Neural progenitor cell (in vitro differentiated cells): Measurements from ENCODE around the gene SLC5A11. TPM values are rescaled to one million over a fixed set of nuclear protein-coding genes. Genes with fewer than 3 reads are reported as not detected.

Experiments
- DNase-seq: peaks from one replicate; pipeline ENCODE4 v3.0.0-alpha.2; 2016; ENCODE audit warnings: low spot score
- H2AFZ ChIP-seq: fragments of 200-600 bp; sonication (generic); replicated peaks from 2 replicates; pipeline ENCODE4 v1.6.1; 2016; ENCODE audit warnings: antibody characterized with exemption
- H3F3A ChIP-seq: fragments of 200-600 bp; sonication (generic); 2 replicates; pipeline ENCODE4 v1.6.1; 2016; ENCODE audit warnings: antibody characterized with exemption, low read depth
- H3K27ac ChIP-seq: fragments of 200-600 bp; sonication (generic); 2 replicates; pipeline ENCODE4 v1.5.1; 2016; ENCODE audit warnings: mild to moderate bottlenecking
- H3K27me3 ChIP-seq: fragments of 200-600 bp; sonication (generic); 2 replicates; pipeline ENCODE4 v1.6.1; 2016; ENCODE audit warnings: mild to moderate bottlenecking, moderate library complexity
- H3K36me3 ChIP-seq: fragments of 200-600 bp; sonication (generic); 2 replicates; pipeline ENCODE4 v1.5.1; 2016
- H3K4me1 ChIP-seq: fragments of 200-600 bp; sonication (generic); 2 replicates; pipeline ENCODE4 v1.6.1; 2016; ENCODE audit warnings: mixed run types
- H3K4me2 ChIP-seq: fragments of 200-600 bp; sonication (generic); 2 replicates; pipeline ENCODE4 v1.6.1; 2016
- H3K4me3 ChIP-seq: fragments of 200-600 bp; sonication (generic); 2 replicates; pipeline ENCODE4 v1.5.1; 2016
- H3K79me2 ChIP-seq: fragments of 200-600 bp; sonication (generic); 2 replicates; pipeline ENCODE4 v1.6.1; 2016; ENCODE audit warnings: low read depth
- H3K9ac ChIP-seq: fragments of 200-600 bp; sonication (generic); 2 replicates; pipeline ENCODE4 v1.6.1; 2016
- H3K9me3 ChIP-seq: fragments of 200-600 bp; sonication (generic); 2 replicates; pipeline ENCODE4 v1.5.1; 2016; ENCODE audit warnings: low read depth
- H4K20me1 ChIP-seq: fragments of 200-600 bp; sonication (generic); 2 replicates; pipeline ENCODE4 v1.6.1; 2016; ENCODE audit warnings: low read depth
- H3K27ac Mint-ChIP-seq: 3 replicates; pipeline ENCODE4 v1.8.0; 2021; ENCODE audit warnings: mixed read lengths
- H3K27me3 Mint-ChIP-seq: 2 replicates; pipeline ENCODE4 v1.8.0; 2022; ENCODE audit warnings: low read depth, mild to moderate bottlenecking, inconsistent platforms, moderate library complexity, mixed read lengths; ENCODE audit not compliant: insufficient read depth
- H3K36me3 Mint-ChIP-seq: 3 replicates; pipeline ENCODE4 v1.8.0; 2021; ENCODE audit warnings: mixed read lengths
- H3K4me1 Mint-ChIP-seq: 3 replicates; pipeline ENCODE4 v1.8.0; 2021; ENCODE audit warnings: mixed read lengths
- H3K4me3 Mint-ChIP-seq: 3 replicates; pipeline ENCODE4 v1.8.0; 2021; ENCODE audit warnings: mild to moderate bottlenecking, moderate library complexity, mixed read lengths
- H3K9me3 Mint-ChIP-seq: 3 replicates; pipeline ENCODE4 v1.8.0; 2020; ENCODE audit warnings: mixed read lengths
- CTCF ChIP-seq: fragments of 200-600 bp; sonication (generic); IDR thresholded peaks from 2 replicates; pipeline ENCODE4 v1.5.1; 2017; ENCODE audit warnings: antibody characterized with exemption, mild to moderate bottlenecking
- EZH2 ChIP-seq: fragments of 200-600 bp; sonication (generic); IDR thresholded peaks from 2 replicates; pipeline ENCODE4 v1.6.1; 2017; ENCODE audit warnings: antibody characterized with exemption, mild to moderate bottlenecking, moderate library complexity
- EZH2phosphoT487 ChIP-seq: fragments of 200-600 bp; sonication (generic); IDR thresholded peaks from 2 replicates; pipeline ENCODE4 v1.6.1; 2017; ENCODE audit warnings: antibody characterized with exemption
- total RNA-seq: library from RNA; depleted of rRNA; stranded (reverse); fragments of >200 nt; gene quantifications from 2 replicates; pipeline ENCODE4 v1.2.3, GENCODE V29; 2015; ENCODE audit warnings: low replicate concordance

The SLC5A11 gene
- total RNA-seq, 1 donor from 2014 or later = not detected

DNA sequence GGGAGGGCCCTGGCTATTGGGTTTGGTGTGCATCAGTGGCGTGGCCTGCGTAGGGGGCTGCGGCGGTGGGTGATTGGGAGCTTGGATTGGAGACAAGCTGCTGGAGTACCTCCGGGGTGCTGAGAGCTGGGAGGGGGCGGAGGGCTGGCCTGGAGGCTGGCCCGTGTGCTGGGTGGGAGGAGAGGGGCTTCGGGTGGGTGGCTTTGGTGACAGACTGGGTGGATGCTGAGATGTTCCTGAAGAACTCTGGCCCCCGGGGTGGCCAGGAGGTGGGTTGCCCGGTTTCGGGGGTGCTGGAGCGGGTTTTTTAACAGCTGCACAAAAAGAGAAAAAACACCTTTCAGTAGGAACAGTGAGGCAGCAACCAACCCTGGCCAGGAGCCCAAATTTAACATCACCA, 85.3 kb downstream of the SLC5A11 start:
- no peaks in the 10 kb centered on the region for H3K27me3 Mint-ChIP-seq
- H3K36me3 Mint-ChIP-seq = peaks cover 23% of the 10 kb centered on the region
- no peaks in the 10 kb centered on the region for H3K9me3 Mint-ChIP-seq
- Histone ChIP-seq H3K79me2 (no peaks in the 10 kb centered on the region), H2AFZ (no peak overlapping the region), H3K27ac (no peak overlapping the region), H3K9ac (no peak overlapping the region), H3F3A (no peaks in the 10 kb centered on the region), H3K36me3 (peaks cover 5% of the 10 kb centered on the region), H3K9me3 (no peaks in the 10 kb centered on the region), H3K4me1 (no peaks in the 10 kb centered on the region), H4K20me1 (peaks cover 2% of the 10 kb centered on the region), H3K4me3 (no peak overlapping the region), H3K4me2 (no peak overlapping the region), H3K27me3 (no peaks in the 10 kb centered on the region)
- DNase-seq = no peak
- peaks cover 2% of the 10 kb centered on the region for H3K4me1 Mint-ChIP-seq
- no peak overlapping the region for H3K27ac Mint-ChIP-seq
- no peak overlapping the region for H3K4me3 Mint-ChIP-seq
- TF ChIP-seq EZH2 = no peak
- TF ChIP-seq EZH2phosphoT487 = no peak
- TF ChIP-seq CTCF = no peak

DNA sequence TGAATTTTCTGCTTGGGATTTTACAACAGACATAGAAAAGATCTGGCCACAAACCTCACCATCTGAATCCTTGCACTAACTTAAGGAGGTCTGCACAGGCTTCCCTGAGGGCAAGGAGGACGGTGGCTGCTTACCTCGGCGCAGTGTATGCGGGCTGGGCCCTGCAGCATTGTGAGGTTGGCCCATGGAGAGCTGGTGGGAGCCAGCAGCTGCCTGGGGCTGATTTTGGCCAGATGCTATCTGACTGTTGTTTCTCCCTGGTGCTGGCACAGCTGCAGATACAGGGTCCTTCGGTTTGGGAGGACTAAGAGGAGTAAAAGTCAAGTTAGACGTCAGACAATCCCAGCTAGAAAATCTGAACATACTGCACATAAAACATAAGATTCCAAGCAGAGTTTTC, 89.6 kb downstream of the SLC5A11 start:
- Histone ChIP-seq H3K79me2 (no peaks in the 10 kb centered on the region), H3K9me3 (no peaks in the 10 kb centered on the region), H3F3A (no peaks in the 10 kb centered on the region), H3K27me3 (no peaks in the 10 kb centered on the region), H3K4me2 (no peak overlapping the region), H3K9ac (no peak overlapping the region), H3K27ac (no peak overlapping the region), H2AFZ (no peak overlapping the region), H3K4me3 (no peak overlapping the region), H4K20me1 (no peaks in the 10 kb centered on the region), H3K4me1 (no peaks in the 10 kb centered on the region), H3K36me3 (peaks cover 1% of the 10 kb centered on the region)
- no peaks in the 10 kb centered on the region for H3K9me3 Mint-ChIP-seq
- TF ChIP-seq EZH2phosphoT487 = no peak
- TF ChIP-seq CTCF = no peak
- no peak for TF ChIP-seq EZH2
- peaks cover 15% of the 10 kb centered on the region for H3K36me3 Mint-ChIP-seq
- no peak for DNase-seq
- no peak overlapping the region for H3K4me3 Mint-ChIP-seq
- no peaks in the 10 kb centered on the region for H3K4me1 Mint-ChIP-seq
- H3K27ac Mint-ChIP-seq = no peak overlapping the region
- H3K27me3 Mint-ChIP-seq = no peaks in the 10 kb centered on the region

GRCh38 chr16:24936151-24936550, 90.4 kb downstream of the SLC5A11 start:
- no peak for DNase-seq
- H3K27ac ChIP-seq = no peak overlapping the region
- no peaks in the 10 kb centered on the region for H3F3A ChIP-seq
- no peaks in the 10 kb centered on the region for H4K20me1 ChIP-seq
- no peaks in the 10 kb centered on the region for H3K4me1 ChIP-seq
- no peak overlapping the region for H3K4me2 ChIP-seq
- Mint-ChIP-seq H3K27me3 (no peaks in the 10 kb centered on the region), H3K9me3 (no peaks in the 10 kb centered on the region), H3K27ac (no peak overlapping the region), H3K4me1 (no peaks in the 10 kb centered on the region), H3K36me3 (peaks cover 13% of the 10 kb centered on the region), H3K4me3 (no peak overlapping the region)
- TF ChIP-seq EZH2 = no peak
- TF ChIP-seq CTCF = no peak
- TF ChIP-seq EZH2phosphoT487 = no peak
- H3K9ac ChIP-seq = no peak overlapping the region
- no peaks in the 10 kb centered on the region for H3K36me3 ChIP-seq
- no peaks in the 10 kb centered on the region for H3K79me2 ChIP-seq
- no peaks in the 10 kb centered on the region for H3K9me3 ChIP-seq
- H3K27me3 ChIP-seq = no peaks in the 10 kb centered on the region
- no peak overlapping the region for H3K4me3 ChIP-seq
- H2AFZ ChIP-seq = no peak overlapping the region

DNA sequence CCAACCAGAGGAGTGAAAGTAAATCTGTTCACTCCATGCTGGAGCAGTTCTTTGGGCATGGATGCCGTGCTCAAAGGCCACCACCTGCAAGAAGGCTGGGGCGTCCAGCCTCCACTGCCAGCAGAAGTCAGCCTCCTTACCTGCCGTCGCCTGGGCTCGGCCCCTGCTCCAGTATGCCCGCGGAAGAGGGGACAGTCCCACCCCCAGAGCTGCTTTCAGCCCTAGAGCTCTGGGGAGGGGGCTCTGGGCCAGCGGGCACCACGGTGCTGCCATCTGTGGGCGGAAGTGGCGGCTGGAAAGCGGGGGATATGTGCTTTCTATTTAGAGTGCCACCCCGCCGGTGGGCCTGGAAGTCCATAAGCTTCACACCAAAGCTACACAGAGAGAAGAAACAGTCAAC, 93.5 kb downstream of the SLC5A11 start:
- peaks cover 24% of the 10 kb centered on the region for H3K36me3 Mint-ChIP-seq
- H3K4me1 Mint-ChIP-seq = no peaks in the 10 kb centered on the region
- no peak overlapping the region for H3K9ac ChIP-seq
- H3K9me3 ChIP-seq = no peaks in the 10 kb centered on the region
- no peak overlapping the region for H3K27ac Mint-ChIP-seq
- no peaks in the 10 kb centered on the region for H3K79me2 ChIP-seq
- no peaks in the 10 kb centered on the region for H3K4me1 ChIP-seq
- no peak overlapping the region for H3K27ac ChIP-seq
- no peaks in the 10 kb centered on the region for H4K20me1 ChIP-seq
- no peak for DNase-seq
- H3K9me3 Mint-ChIP-seq = no peaks in the 10 kb centered on the region
- no peaks in the 10 kb centered on the region for H3K27me3 Mint-ChIP-seq
- H2AFZ ChIP-seq = no peak overlapping the region
- H3K27me3 ChIP-seq = no peaks in the 10 kb centered on the region
- H3K36me3 ChIP-seq = no peaks in the 10 kb centered on the region
- no peak overlapping the region for H3K4me3 ChIP-seq
- no peak overlapping the region for H3K4me2 ChIP-seq
- H3F3A ChIP-seq = no peaks in the 10 kb centered on the region
- H3K4me3 Mint-ChIP-seq = no peak overlapping the region
- no peak for TF ChIP-seq CTCF
- TF ChIP-seq EZH2phosphoT487 = no peak
- TF ChIP-seq EZH2 = no peak
